Astrocyte (in vitro differentiated cells and primary cell): Measurements from ENCODE around the gene AGBL4. TPM values are rescaled to one million over a fixed set of nuclear protein-coding genes. Genes with fewer than 3 reads are reported as not detected.

Experiments used
- DNase-seq: peaks from one replicate; pipeline ENCODE4 v3.0.0-alpha.2; 2010; ENCODE audit warnings: low read depth
- FAIRE-seq: peaks from 2 replicates; lab custom pipeline; 2011; peaks lifted over from hg19 to GRCh38; lab: Jason Lieb, UNC
- H2AFZ ChIP-seq: 2 replicates; pipeline ENCODE4 v1.6.0; 2012; ENCODE audit warnings: low read depth, low read length, inconsistent platforms
- H3K27ac ChIP-seq: 2 replicates; pipeline ENCODE4 v1.5.1; 2011; ENCODE audit warnings: low read depth, low read length, inconsistent platforms
- H3K27me3 ChIP-seq: 2 replicates; pipeline ENCODE4 v1.6.0; 2011; ENCODE audit warnings: low read length, inconsistent platforms; ENCODE audit not compliant: insufficient read depth
- H3K36me3 ChIP-seq: 2 replicates; pipeline ENCODE4 v1.5.1; 2011; ENCODE audit warnings: low read length, inconsistent platforms; ENCODE audit not compliant: insufficient read depth
- H3K4me1 ChIP-seq: 2 replicates; pipeline ENCODE4 v1.5.1; 2011; ENCODE audit warnings: low read length, inconsistent platforms; ENCODE audit not compliant: insufficient read depth
- H3K4me2 ChIP-seq: 2 replicates; pipeline ENCODE4 v1.6.0; 2012; ENCODE audit warnings: low read length, inconsistent platforms
- H3K4me3 ChIP-seq: 2 replicates; pipeline ENCODE4 v1.5.1; 2011; ENCODE audit warnings: low read depth, mild to moderate bottlenecking, low read length, inconsistent platforms; ENCODE audit not compliant: insufficient read depth
- H3K79me2 ChIP-seq: 2 replicates; pipeline ENCODE4 v1.6.0; 2012; ENCODE audit warnings: mild to moderate bottlenecking, low read length, inconsistent platforms; ENCODE audit not compliant: insufficient read depth
- H3K9ac ChIP-seq: 2 replicates; pipeline ENCODE4 v1.6.0; 2012; ENCODE audit warnings: mild to moderate bottlenecking, low read length, inconsistent platforms
- H3K9me3 ChIP-seq: 2 replicates; pipeline ENCODE4 v1.5.1; 2012; ENCODE audit warnings: low read depth, mild to moderate bottlenecking, low read length, inconsistent platforms; ENCODE audit not compliant: insufficient read depth
- H4K20me1 ChIP-seq: 2 replicates; pipeline ENCODE4 v1.6.0; 2012; ENCODE audit warnings: low read length, inconsistent platforms; ENCODE audit not compliant: insufficient read depth
- H3K27ac Mint-ChIP-seq: one replicate; pipeline ENCODE4 v1.8.0; 2021; ENCODE audit warnings: mild to moderate bottlenecking, mixed read lengths; ENCODE audit not compliant: unreplicated experiment
- H3K27me3 Mint-ChIP-seq: one replicate; pipeline ENCODE4 v1.8.0; 2021; ENCODE audit warnings: low read depth, mixed read lengths; ENCODE audit not compliant: unreplicated experiment
- H3K36me3 Mint-ChIP-seq: one replicate; pipeline ENCODE4 v1.8.0; 2021; ENCODE audit warnings: low read depth, mixed read lengths; ENCODE audit not compliant: unreplicated experiment
- H3K4me1 Mint-ChIP-seq: one replicate; pipeline ENCODE4 v1.8.0; 2021; ENCODE audit warnings: low read depth, mixed read lengths; ENCODE audit not compliant: unreplicated experiment
- H3K4me3 Mint-ChIP-seq: one replicate; pipeline ENCODE4 v1.8.0; 2021; ENCODE audit warnings: mild to moderate bottlenecking, moderate library complexity, mixed read lengths; ENCODE audit not compliant: unreplicated experiment
- H3K9me3 Mint-ChIP-seq: one replicate; pipeline ENCODE4 v1.8.0; 2021; ENCODE audit warnings: mild to moderate bottlenecking, mixed read lengths; ENCODE audit not compliant: unreplicated experiment
- CTCF ChIP-seq: IDR thresholded peaks from 2 replicates; pipeline ENCODE4 v1.5.1; 2011; ENCODE audit warnings: low read depth, mild to moderate bottlenecking, inconsistent platforms, low read length, moderate library complexity; ENCODE audit not compliant: insufficient read depth
- EZH2 ChIP-seq: IDR thresholded peaks from 2 replicates; pipeline ENCODE4 v1.6.1; 2012; ENCODE audit warnings: mild to moderate bottlenecking, low read length, inconsistent platforms; ENCODE audit not compliant: insufficient read depth
- total RNA-seq: library from RNA; stranded (reverse); gene quantifications from 2 replicates; pipeline ENCODE4 v1.2.1, GENCODE V29; 2021

Gene AGBL4
- total RNA-seq, 1 donor from 2014 or later = not detected

GRCh38 chr1:49408346-49408745, 615.4 kb downstream of the AGBL4 start:
- H3K27ac Mint-ChIP-seq = no peak overlapping the region
- no peaks in the 10 kb centered on the region for H4K20me1 ChIP-seq
- no peak overlapping the region for H3K27ac ChIP-seq
- no peaks in the 10 kb centered on the region for H3K27me3 ChIP-seq
- no peaks in the 10 kb centered on the region for H3K36me3 ChIP-seq
- H3K4me1 Mint-ChIP-seq = no peaks in the 10 kb centered on the region
- H3K4me2 ChIP-seq = no peak overlapping the region
- H3K4me1 ChIP-seq = no peaks in the 10 kb centered on the region
- peaks cover 5% of the 10 kb centered on the region for H3K9me3 Mint-ChIP-seq
- H3K27me3 Mint-ChIP-seq = no peaks in the 10 kb centered on the region
- no peak for FAIRE-seq
- no peaks in the 10 kb centered on the region for H3K9me3 ChIP-seq
- no peak overlapping the region for H3K4me3 Mint-ChIP-seq
- H3K79me2 ChIP-seq = no peaks in the 10 kb centered on the region
- H3K9ac ChIP-seq = no peak overlapping the region
- TF ChIP-seq EZH2 = no peak
- no peak for TF ChIP-seq CTCF
- H3K36me3 Mint-ChIP-seq = no peaks in the 10 kb centered on the region
- H2AFZ ChIP-seq = no peak overlapping the region
- no peak overlapping the region for H3K4me3 ChIP-seq
- DNase-seq = no peak

DNA sequence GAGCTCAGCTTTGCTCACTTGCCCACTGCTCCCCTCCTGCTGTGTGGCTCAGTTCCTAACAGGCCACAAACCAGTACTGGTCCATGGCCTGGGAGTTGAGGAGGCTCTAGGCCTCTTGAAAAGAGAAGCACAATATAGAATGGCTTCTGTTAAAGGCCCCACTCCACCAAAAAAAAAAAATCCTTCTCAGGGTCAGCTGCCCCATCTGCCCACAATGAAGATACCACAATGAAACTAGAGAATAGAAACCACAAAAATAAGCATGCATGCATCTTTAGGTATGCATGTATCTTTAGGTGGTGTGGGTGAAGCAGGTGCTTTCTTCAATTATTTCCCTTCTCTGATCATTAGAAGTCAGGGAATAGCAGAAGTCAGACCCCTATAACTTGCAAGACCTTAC, 626.7 kb downstream of the AGBL4 start:
- H3K36me3 ChIP-seq = no peaks in the 10 kb centered on the region
- DNase-seq (no peak), FAIRE-seq (no peak)
- no peaks in the 10 kb centered on the region for H3K4me1 ChIP-seq
- no peaks in the 10 kb centered on the region for H3K27me3 ChIP-seq
- H4K20me1 ChIP-seq = no peaks in the 10 kb centered on the region
- H3K4me1 Mint-ChIP-seq = no peaks in the 10 kb centered on the region
- no peaks in the 10 kb centered on the region for H3K9me3 ChIP-seq
- no peak overlapping the region for H3K9ac ChIP-seq
- no peak overlapping the region for H3K27ac Mint-ChIP-seq
- H2AFZ ChIP-seq = no peak overlapping the region
- no peaks in the 10 kb centered on the region for H3K27me3 Mint-ChIP-seq
- no peak overlapping the region for H3K4me3 Mint-ChIP-seq
- H3K79me2 ChIP-seq = no peaks in the 10 kb centered on the region
- TF ChIP-seq EZH2 (no peak), CTCF (no peak)
- no peaks in the 10 kb centered on the region for H3K36me3 Mint-ChIP-seq
- H3K4me2 ChIP-seq = no peak overlapping the region
- no peak overlapping the region for H3K27ac ChIP-seq
- peaks cover 3% of the 10 kb centered on the region for H3K9me3 Mint-ChIP-seq
- no peak overlapping the region for H3K4me3 ChIP-seq

- Histone ChIP-seq H3K27me3 (no peaks in the 10 kb centered on the region), H3K9ac (no peak overlapping the region), H3K27ac (no peak overlapping the region), H2AFZ (no peak overlapping the region), H3K79me2 (no peaks in the 10 kb centered on the region), H3K4me2 (no peak overlapping the region), H3K36me3 (no peaks in the 10 kb centered on the region), H3K4me1 (no peaks in the 10 kb centered on the region), H3K4me3 (no peak overlapping the region), H4K20me1 (no peaks in the 10 kb centered on the region), H3K9me3 (no peaks in the 10 kb centered on the region)
- Mint-ChIP-seq H3K4me1 (no peaks in the 10 kb centered on the region), H3K36me3 (no peaks in the 10 kb centered on the region), H3K9me3 (peaks cover 5% of the 10 kb centered on the region), H3K27ac (no peak overlapping the region), H3K27me3 (no peaks in the 10 kb centered on the region), H3K4me3 (no peak overlapping the region)
- no peak for TF ChIP-seq EZH2
- TF ChIP-seq CTCF = no peak
- DNase-seq (no peak), FAIRE-seq (no peak)
Measured at GRCh38 chr1:49394200-49394599, 629.6 kb downstream of the AGBL4 start.
